H1 (cell line): ENCODE results near the gene TSHZ2. TPM values are rescaled to one million over a fixed set of nuclear protein-coding genes. Genes with fewer than 3 reads are reported as not detected.

Experiments used
- CTCF ChIA-PET: fragments of 300-600 bp; sonication (Branson Sonifier 250); formaldehyde crosslinking; loops from one replicate; lab custom pipeline; 2021; ENCODE audit not compliant: partially characterized antibody; lab: Charles Lee
- POLR2A ChIA-PET: fragments of 300-600 bp; sonication (Branson Sonifier 250); formaldehyde crosslinking; loops from one replicate; lab custom pipeline; 2021; ENCODE audit warnings: inconsistent platforms; ENCODE audit not compliant: partially characterized antibody; lab: Charles Lee
- DNase-seq, 2 experiments: peaks; one replicate each; pipeline versions ENCODE4 v3.0.0 to v3.0.0-alpha.2; 2010 to 2022; ENCODE audit warnings: low spot score in 2 of 2, low read depth in 1 of 2, mixed read lengths in 1 of 2
- FAIRE-seq: peaks from 2 replicates; lab custom pipeline; 2011; peaks lifted over from hg19 to GRCh38; lab: Jason Lieb, UNC
- H2AFZ ChIP-seq: 2 replicates; pipeline ENCODE4 v1.8.1; 2012; ENCODE audit warnings: low read length, inconsistent platforms
- H2AK5ac ChIP-seq: 2 replicates; pipeline ENCODE4 v1.6.1; 2013; ENCODE audit warnings: low read depth, low read length
- H2BK120ac ChIP-seq: replicated peaks from 2 replicates; pipeline ENCODE3; 2013; ENCODE audit warnings: low read depth, low read length, inconsistent platforms
- H2BK12ac ChIP-seq: 2 replicates; pipeline ENCODE4 v1.6.1; 2013; ENCODE audit warnings: low read depth, low read length
- H2BK15ac ChIP-seq: 2 replicates; pipeline ENCODE4 v1.6.1; 2013; ENCODE audit warnings: low read length
- H2BK20ac ChIP-seq: 2 replicates; pipeline ENCODE4 v1.6.1; 2013; ENCODE audit warnings: low read length
- H2BK5ac ChIP-seq: 2 replicates; pipeline ENCODE4 v1.6.1; 2013; ENCODE audit warnings: low read depth, low read length
- H3K14ac ChIP-seq: 2 replicates; pipeline ENCODE4 v1.6.1; 2013; ENCODE audit warnings: inconsistent platforms; ENCODE audit not compliant: insufficient read length
- H3K18ac ChIP-seq: 2 replicates; pipeline ENCODE4 v1.6.1; 2013; ENCODE audit warnings: low read length; ENCODE audit errors: extremely low read depth
- H3K23ac ChIP-seq: 2 replicates; pipeline ENCODE4 v1.6.1; 2013; ENCODE audit warnings: inconsistent platforms; ENCODE audit not compliant: insufficient read length
- H3K23me2 ChIP-seq: 2 replicates; pipeline ENCODE4 v1.6.1; 2013; ENCODE audit warnings: low read depth, low read length
- H3K27ac ChIP-seq: 2 replicates; pipeline ENCODE4 v1.6.1; 2011; ENCODE audit warnings: low read depth, low read length, inconsistent platforms
- H3K27me3 ChIP-seq, 4 experiments: replicated peaks in 1 of 4; 1 replicate in 1 of 4; 2 replicates in 3 of 4; pipeline versions ENCODE4 v1.6.1 to v1.8.1; 2011 to 2013; ENCODE audit warnings: low read length in 3 of 4, mild to moderate bottlenecking in 3 of 4, inconsistent platforms in 2 of 4, mixed read lengths in 2 of 4, moderate library complexity in 1 of 4; ENCODE audit not compliant: control insufficient read depth in 3 of 4, insufficient read depth in 3 of 4; ENCODE audit errors: extremely low read depth in 1 of 4
- H3K36me3 ChIP-seq, 4 experiments: 2 replicates each; pipeline versions ENCODE4 v1.6.1 to v1.8.1; 2011 to 2013; ENCODE audit warnings: mild to moderate bottlenecking in 4 of 4, low read length in 3 of 4, moderate library complexity in 2 of 4, control low read depth in 1 of 4, inconsistent platforms in 1 of 4; ENCODE audit not compliant: insufficient read depth in 4 of 4, control insufficient read depth in 2 of 4
- H3K4ac ChIP-seq: replicated peaks from 2 replicates; pipeline ENCODE3; 2013; ENCODE audit warnings: low read length, low read depth, mixed read lengths, inconsistent platforms; ENCODE audit not compliant: insufficient read length
- H3K4me1 ChIP-seq, 4 experiments: replicated peaks in 1 of 4; 1 replicate in 1 of 4; 2 replicates in 3 of 4; pipeline versions ENCODE4 v1.6.1 to v1.8.1; 2011 to 2013; ENCODE audit warnings: low read length in 3 of 4, inconsistent platforms in 2 of 4, mixed read lengths in 1 of 4; ENCODE audit not compliant: insufficient read depth in 4 of 4, control insufficient read depth in 3 of 4
- H3K4me2 ChIP-seq, 2 experiments: 2 replicates each; pipeline versions ENCODE4 v1.6.1 to v1.8.1; 2011 to 2013; ENCODE audit warnings: low read depth in 2 of 2, low read length in 2 of 2, control low read depth in 1 of 2, inconsistent platforms in 1 of 2, mild to moderate bottlenecking in 1 of 2; ENCODE audit not compliant: insufficient read depth in 1 of 2
- H3K4me3 ChIP-seq, 4 experiments: fragments of 200-600, 300-600 bp in 1 of 4; sonication (generic), shearing (Covaris generic), sonication (Bioruptor Twin) in 1 of 4; 2 replicates each; pipeline versions ENCODE4 v1.5.1 to v1.8.1; 2011 to 2016; ENCODE audit warnings: low read length in 4 of 4, low read depth in 3 of 4, control low read depth in 2 of 4, inconsistent platforms in 2 of 4, mild to moderate bottlenecking in 2 of 4, mixed read lengths in 1 of 4, moderate library complexity in 1 of 4; ENCODE audit not compliant: insufficient read depth in 2 of 4; ENCODE audit errors: extremely low read depth in 1 of 4
- H3K56ac ChIP-seq: replicated peaks from 2 replicates; pipeline ENCODE3; 2013; ENCODE audit warnings: low read depth, mild to moderate bottlenecking, mixed read lengths, low read length, inconsistent platforms; ENCODE audit not compliant: insufficient read length
- H3K79me1 ChIP-seq: 2 replicates; pipeline ENCODE4 v1.6.1; 2013; ENCODE audit warnings: low read depth, low read length, control low read depth
- H3K79me2 ChIP-seq, 2 experiments: 2 replicates each; pipeline versions ENCODE4 v1.6.1 to v1.8.1; 2012 to 2013; ENCODE audit warnings: low read length in 2 of 2, mild to moderate bottlenecking in 2 of 2, inconsistent platforms in 1 of 2; ENCODE audit not compliant: insufficient read depth in 2 of 2, control insufficient read depth in 1 of 2
- H3K9ac ChIP-seq, 4 experiments: replicated peaks in 1 of 4; 1 replicate in 1 of 4; 2 replicates in 3 of 4; pipeline versions ENCODE4 v1.6.1 to v1.8.1; 2011 to 2013; ENCODE audit warnings: low read depth in 3 of 4, low read length in 3 of 4, control low read depth in 2 of 4, mild to moderate bottlenecking in 2 of 4, moderate library complexity in 2 of 4, inconsistent platforms in 1 of 4; ENCODE audit errors: extremely low read depth in 1 of 4
- H3K9me3 ChIP-seq, 2 experiments: 2 replicates each; pipeline versions ENCODE4 v1.6.1 to v1.8.1; 2012 to 2013; ENCODE audit warnings: mild to moderate bottlenecking in 2 of 2, moderate library complexity in 2 of 2, control low read depth in 1 of 2, inconsistent platforms in 1 of 2, low read depth in 1 of 2, low read length in 1 of 2, mixed read lengths in 1 of 2; ENCODE audit not compliant: insufficient read depth in 2 of 2
- H4K20me1 ChIP-seq, 2 experiments: replicated peaks in 1 of 2; 2 replicates each; pipeline versions ENCODE3 to v1.8.1; 2011 to 2013; ENCODE audit warnings: inconsistent platforms in 2 of 2, low read length in 2 of 2, mild to moderate bottlenecking in 1 of 2; ENCODE audit not compliant: insufficient read depth in 2 of 2, control insufficient read depth in 1 of 2
- H4K5ac ChIP-seq: 2 replicates; pipeline ENCODE4 v1.6.1; 2013; ENCODE audit warnings: low read length, low read depth, mixed read lengths, inconsistent platforms; ENCODE audit not compliant: insufficient read length
- H4K8ac ChIP-seq: 2 replicates; pipeline ENCODE4 v1.8.0; 2013; ENCODE audit warnings: mild to moderate bottlenecking, moderate library complexity, low read length, inconsistent platforms; ENCODE audit not compliant: insufficient read depth; ENCODE audit errors: extremely low read depth
- H4K91ac ChIP-seq: replicated peaks from 2 replicates; pipeline ENCODE3; 2013; ENCODE audit warnings: low read length, mixed read lengths, inconsistent platforms; ENCODE audit not compliant: insufficient read length
- CBX5 ChIP-seq: fragments of 300-800, 300-1000 bp; sonication (generic); IDR thresholded peaks from 2 replicates; pipeline ENCODE4 v1.7.1; 2016; ENCODE audit warnings: antibody characterized with exemption, low read length, low read depth
- CEBPB ChIP-seq: IDR thresholded peaks from 2 replicates; pipeline ENCODE4 v1.6.1; 2012; ENCODE audit warnings: low read depth, low read length
- GTF2F1 ChIP-seq: IDR thresholded peaks from 2 replicates; pipeline ENCODE4 v1.6.1; 2012; ENCODE audit warnings: low read depth, low read length, improper control_type of control experiment, borderline replicate concordance
- HDAC2 ChIP-seq, 2 experiments: fragments of 300-600 bp in 1 of 2; sonication (generic) in 1 of 2; IDR thresholded peaks; 2 replicates each; pipeline ENCODE4 v1.6.1; 2011 to 2012; ENCODE audit warnings: low read depth in 2 of 2, low read length in 2 of 2, mild to moderate bottlenecking in 2 of 2, moderate library complexity in 2 of 2, borderline replicate concordance in 1 of 2, inconsistent platforms in 1 of 2
- JUN ChIP-seq: IDR thresholded peaks from 2 replicates; pipeline ENCODE4 v1.6.1; 2011; ENCODE audit warnings: low read depth, mild to moderate bottlenecking, improper control_type of control experiment, low read length
- NANOG ChIP-seq: IDR thresholded peaks from 2 replicates; pipeline ENCODE4 v1.6.1; 2011; ENCODE audit warnings: low read length, low read depth, mild to moderate bottlenecking, inconsistent platforms; ENCODE audit not compliant: insufficient read depth, poor library complexity, severe bottlenecking
- POU5F1 ChIP-seq: IDR thresholded peaks from 2 replicates; pipeline ENCODE4 v1.6.1; 2011; ENCODE audit warnings: low read depth, mild to moderate bottlenecking, low read length, moderate library complexity
- RNF2 ChIP-seq: fragments of 200-900, 300-1000 bp; sonication (generic); IDR thresholded peaks from 2 replicates; pipeline ENCODE4 v1.7.1; 2016; ENCODE audit warnings: borderline replicate concordance, low read depth, mild to moderate bottlenecking, antibody characterized with exemption, low read length; ENCODE audit not compliant: poor library complexity, severe bottlenecking; ENCODE audit errors: missing control alignments
- SP1 ChIP-seq: IDR thresholded peaks from 2 replicates; pipeline ENCODE4 v1.6.1; 2011; ENCODE audit warnings: low read depth, low read length
- TAF1 ChIP-seq: IDR thresholded peaks from 2 replicates; pipeline ENCODE4 v1.6.1; 2011; ENCODE audit warnings: mild to moderate bottlenecking, low read depth, low read length
- TBP ChIP-seq: IDR thresholded peaks from 2 replicates; pipeline ENCODE4 v1.6.1; 2011; ENCODE audit warnings: low read depth, low read length, improper control_type of control experiment
- ZNF274 ChIP-seq: IDR thresholded peaks from 2 replicates; pipeline ENCODE4 v1.7.0; 2012; ENCODE audit warnings: low read length, borderline replicate concordance; ENCODE audit errors: extremely low read depth
- WGBS, 2 experiments: shearing (Covaris generic) in 1 of 2; methylation state at CpG; one replicate each; pipeline versions ENCODE4 v1.1.6 to v1.1.7; 2013 to 2015; ENCODE audit warnings: low lambda C conversion rate in 2 of 2, mixed read lengths in 2 of 2, inconsistent platforms in 1 of 2, low coverage in 1 of 2, missing lambda C conversion rate in 1 of 2; ENCODE audit not compliant: insufficient replicate concordance in 2 of 2, insufficient coverage in 1 of 2, insufficient read length in 1 of 2; ENCODE audit errors: extremely low coverage in 1 of 2, missing lambda C conversion rate in 1 of 2; 5-methylcytosine and 5-hydroxymethylcytosine counted together
- polyA plus RNA-seq, 7 experiments: library from polyadenylated mRNA; depleted of rRNA in 3 of 7; stranded (reverse) in 5 of 7; unstranded in 2 of 7; fragments of >200 nt in 5 of 7; fragments of 200-250 nt in 2 of 7; gene quantifications; 1 replicate in 5 of 7; 2 replicates in 1 of 7; 4 replicates in 1 of 7; pipeline versions ENCODE4 v1.2.1 to v1.2.3, GENCODE V29; 2011 to 2013; ENCODE audit warnings: missing spikeins in 2 of 7, mixed read lengths in 2 of 7
- total RNA-seq: library from RNA; stranded (reverse); fragmentation: NEBNext Ultra II Directional; extraction: Animal tissue kit (Norgen Biotek cat#: 25700); gene quantifications from 2 replicates; pipeline ENCODE4 v1.2.1, GENCODE V29; 2021
- TF ChIP-seq, protein P1 (sequence below): IDR thresholded peaks from 2 replicates; pipeline ENCODE4 v1.6.1; 2012; ENCODE audit warnings: low read length, inconsistent platforms

Gene TSHZ2
- total and polyA plus RNA-seq, 2 of the 8 experiments (the other 6 are each of a cell fraction or from before 2014, with no cell fraction given), result 0.14 to 0.30 TPM

- Histone ChIP-seq H3K27ac (no peak overlapping the region), H3K4me3 (no peak overlapping the region), H3K9ac (no peak overlapping the region), H4K20me1 (no peaks in the 10 kb centered on the region), H3K23ac (no peak overlapping the region), H4K8ac (no peak overlapping the region), H3K4ac (no peak overlapping the region), H4K91ac (no peak overlapping the region), H3K18ac (no peak overlapping the region), H3K4me1 (no peaks in the 10 kb centered on the region), H3K27me3 (no peaks in the 10 kb centered on the region), H3K56ac (no peak overlapping the region), H3K14ac (no peak overlapping the region), H3K79me2 (no peaks in the 10 kb centered on the region), H3K4me2 (no peak overlapping the region), H3K79me1 (no peaks in the 10 kb centered on the region), H3K9me3 (no peaks in the 10 kb centered on the region), H2BK15ac (no peak overlapping the region), H2BK120ac (no peak overlapping the region), H3K23me2 (no peaks in the 10 kb centered on the region; the same call in 1 of the 2 replicates), H4K5ac (no peak overlapping the region), H2AFZ (no peak overlapping the region), H2AK5ac (no peak overlapping the region), H2BK12ac (no peak overlapping the region), H2BK20ac (no peak overlapping the region), H3K36me3 (no peaks in the 10 kb centered on the region), H2BK5ac (no peak overlapping the region)
- ChIA-PET POLR2A (no interaction called here), CTCF (interaction anchor here (1.2 to 2.5 kb wide), 3 partner anchors 36 to 198 kb away, joined by 3 to 11 read pairs (median 4); no protein-coding TSS in a partner anchor)
- FAIRE-seq (no peak), DNase-seq (no peak)
- 77% methylated on average over 3 of the region's 3 CpGs; no CpG with 5 or more reads in 1 of the 2 experiments for WGBS, 2 experiments
- TF ChIP-seq GTF2F1, result no peak
- no peak for TF ChIP-seq NANOG
- TF ChIP-seq SP1, result no peak
- TF ChIP-seq, protein P1, sequence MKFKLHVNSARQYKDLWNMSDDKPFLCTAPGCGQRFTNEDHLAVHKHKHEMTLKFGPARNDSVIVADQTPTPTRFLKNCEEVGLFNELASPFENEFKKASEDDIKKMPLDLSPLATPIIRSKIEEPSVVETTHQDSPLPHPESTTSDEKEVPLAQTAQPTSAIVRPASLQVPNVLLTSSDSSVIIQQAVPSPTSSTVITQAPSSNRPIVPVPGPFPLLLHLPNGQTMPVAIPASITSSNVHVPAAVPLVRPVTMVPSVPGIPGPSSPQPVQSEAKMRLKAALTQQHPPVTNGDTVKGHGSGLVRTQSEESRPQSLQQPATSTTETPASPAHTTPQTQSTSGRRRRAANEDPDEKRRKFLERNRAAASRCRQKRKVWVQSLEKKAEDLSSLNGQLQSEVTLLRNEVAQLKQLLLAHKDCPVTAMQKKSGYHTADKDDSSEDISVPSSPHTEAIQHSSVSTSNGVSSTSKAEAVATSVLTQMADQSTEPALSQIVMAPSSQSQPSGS, result no peak
- TF ChIP-seq ZNF274, result no peak
- no peak for TF ChIP-seq TBP
- TF ChIP-seq CEBPB, result no peak
- TF ChIP-seq TAF1, result no peak
- no peak for TF ChIP-seq RNF2
- TF ChIP-seq POU5F1, result no peak
- no peak for TF ChIP-seq JUN
- no peak for TF ChIP-seq HDAC2 (IDR thresholded peaks at IDR 0.05; ENCODE audit: borderline replicate concordance in 1 of 2, low read depth in 2 of 2, low read length in 2 of 2)
- TF ChIP-seq CBX5, result no peak
Measured at GRCh38 chr20:53406580-53406979, 434.4 kb downstream of the TSHZ2 start.
